Left renal cortex interstitium (tissue), 4 donors: ENCODE data around the gene HOXB1. TPM values are rescaled to one million over a fixed set of nuclear protein-coding genes. Genes with fewer than 3 reads are reported as not detected.

ENCODE experiments used
- DNase-seq, 4 donors: peaks; one replicate each; pipeline ENCODE4 v3.0.0-alpha.2; 2013; ENCODE audit warnings: low read depth in 4 of 4, low spot score in 2 of 4, missing footprints in 1 of 4
- polyA plus RNA-seq, 4 donors: library from polyadenylated mRNA; unstranded; fragments of 120-200 nt; gene quantifications; one replicate each; pipeline ENCODE4 v1.2.1, GENCODE V29; 2013; ENCODE audit not compliant: insufficient read length in 4 of 4

HOXB1 gene
- polyA plus RNA-seq, 4 donors: 0.17 to 0.58 (median 0.40) TPM

GRCh38 chr17:48555258-48556228, 24.7 kb upstream of the HOXB1 start:
- DNase-seq: peak in 2 of 4 donors; percentile 91 to 95

- DNase-seq: peak in 1 of 4 donors; percentile 8
Observed at GRCh38 chr17:48554412-48555257, 23.8 kb upstream of the HOXB1 start.

- DNase-seq: peak in 1 of 4 donors; percentile 19
Observed at GRCh38 chr17:48553826-48554225, 23.0 kb upstream of the HOXB1 start.

DNA sequence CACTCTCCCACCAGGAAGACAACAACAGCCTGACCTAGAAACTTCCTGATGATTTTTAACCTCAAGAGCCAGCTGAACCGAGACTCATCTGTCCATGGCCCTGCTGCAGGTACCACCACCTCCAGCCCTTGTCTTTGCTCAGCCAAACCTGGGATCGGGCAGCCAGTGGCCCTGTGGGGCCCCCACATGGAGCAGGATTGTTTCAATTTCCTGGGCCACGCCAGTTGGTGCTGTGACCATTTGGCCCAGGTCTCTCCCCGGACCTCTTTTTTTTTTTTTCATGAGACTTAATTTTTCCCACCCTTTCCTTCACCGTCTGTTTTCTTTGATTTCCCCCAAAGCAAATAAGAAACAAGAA, 22.4 kb upstream of the HOXB1 start:
- peak in 1 of 4 donors; percentile 35 for DNase-seq

DNA sequence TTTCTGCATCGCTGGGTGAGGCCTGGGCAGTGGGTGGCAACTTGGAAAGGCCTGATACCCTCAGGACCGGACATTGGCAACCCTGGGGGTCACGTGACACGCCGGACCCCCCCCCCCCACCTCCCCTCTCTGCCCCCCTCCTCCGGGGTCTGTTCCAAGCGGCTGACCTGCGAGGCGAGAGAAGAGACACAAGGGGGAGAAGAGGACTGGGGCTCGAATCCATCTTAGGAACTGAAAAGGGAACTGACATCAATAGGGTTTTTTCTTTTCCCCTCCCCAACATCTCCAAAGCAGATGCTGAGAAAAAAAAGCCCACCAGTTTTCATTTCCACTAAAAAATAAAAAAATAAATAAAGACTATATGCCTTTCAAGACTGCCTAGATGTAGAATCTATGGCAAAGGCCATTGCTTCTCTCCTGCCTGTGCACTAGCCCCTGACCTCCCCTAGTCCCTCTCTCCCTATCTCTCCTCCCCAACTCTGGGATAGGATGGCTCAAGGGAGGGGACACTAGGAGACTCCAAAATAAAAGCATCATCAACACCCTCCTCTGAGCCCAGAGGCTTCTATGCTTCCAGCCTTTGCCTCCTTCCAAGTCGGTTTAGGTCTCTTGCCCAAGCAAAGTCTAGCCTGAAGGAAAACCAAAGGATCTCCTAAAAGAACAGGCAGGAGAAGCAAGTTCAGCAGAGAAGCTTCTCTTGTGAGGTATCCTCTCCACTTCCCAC, 21.8 kb upstream of the HOXB1 start:
- peak in 1 of 4 donors; percentile 45 for DNase-seq

DNA sequence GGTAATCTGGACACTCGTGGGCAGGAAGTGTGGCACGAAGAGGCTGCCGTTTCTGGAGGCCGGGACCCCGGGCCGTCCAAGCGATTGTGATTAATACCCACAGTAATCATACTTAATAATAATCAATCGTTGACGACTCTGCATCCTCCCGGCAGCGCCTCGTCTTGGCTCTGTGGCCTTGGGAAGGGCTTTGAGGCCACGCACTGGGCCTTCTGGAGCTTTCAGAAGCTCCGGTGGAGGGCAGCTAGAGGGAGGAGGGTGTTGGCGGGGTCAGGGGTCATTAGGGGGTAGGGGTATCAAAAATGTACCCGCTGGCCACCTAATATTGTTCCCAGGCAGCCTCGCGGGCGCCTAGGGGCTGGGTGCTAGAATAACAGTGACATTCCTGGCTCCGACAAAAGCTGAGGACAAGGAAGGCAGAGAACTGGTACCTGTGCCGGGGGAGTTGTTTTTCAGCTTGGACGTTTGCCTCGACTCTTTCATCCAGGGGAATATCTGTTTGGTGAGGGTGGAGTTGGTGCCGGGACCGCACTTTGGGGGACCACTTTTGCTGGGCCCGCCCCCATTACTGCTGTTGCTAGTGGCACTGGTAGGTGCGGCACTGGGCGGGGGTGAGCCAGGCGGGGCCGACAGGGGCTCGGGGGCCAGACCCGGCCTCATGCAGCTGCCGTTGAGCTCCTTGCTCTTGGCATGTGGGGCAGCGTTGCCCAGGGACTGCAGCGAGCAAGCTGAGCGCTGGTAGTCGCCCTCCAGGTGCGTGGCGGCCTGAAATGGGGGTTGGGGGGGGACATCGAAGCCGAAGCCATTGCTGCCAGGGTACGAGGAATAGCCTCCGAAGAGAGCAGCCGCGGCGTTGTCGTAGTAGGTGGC, 21.0 kb upstream of the HOXB1 start:
- peak in 1 of 4 donors; percentile 26 for DNase-seq

- DNase-seq: no peak
Observed at GRCh38 chr17:48551214-48551555, 20.4 kb upstream of the HOXB1 start.

DNA sequence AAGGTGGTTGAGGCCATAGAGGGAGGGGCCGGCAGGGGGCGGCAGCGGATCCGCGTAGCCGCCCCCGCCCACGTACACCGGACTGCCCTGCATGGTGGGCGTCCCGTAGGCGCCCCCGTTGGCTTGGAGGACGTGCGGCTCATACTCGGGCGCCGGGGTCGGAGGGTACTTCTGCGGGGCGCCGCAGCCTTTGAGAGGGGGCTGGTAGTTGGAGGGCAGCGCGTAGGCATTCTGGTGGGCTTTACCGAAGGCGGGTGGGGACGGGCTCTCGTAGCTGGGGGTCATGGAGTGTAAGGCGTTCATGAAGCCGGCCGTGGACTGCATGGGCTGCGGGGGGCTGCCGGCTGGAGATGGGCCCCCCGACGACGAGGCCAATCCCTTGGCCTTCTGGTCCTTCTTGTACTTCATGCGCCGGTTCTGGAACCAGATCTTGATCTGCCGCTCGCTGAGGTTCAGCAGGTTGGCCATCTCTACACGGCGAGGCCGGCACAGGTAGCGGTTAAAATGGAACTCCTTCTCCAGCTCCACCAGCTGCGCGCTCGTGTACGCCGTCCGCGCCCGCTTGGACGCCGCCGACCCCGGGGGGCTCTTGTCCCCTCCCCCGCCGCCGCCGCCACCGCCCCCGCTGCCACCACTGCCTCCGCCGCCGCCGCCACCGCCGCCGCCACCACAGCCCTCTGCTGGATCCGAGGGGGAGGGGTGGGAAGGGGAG, 19.8 kb upstream of the HOXB1 start:
- no peak for DNase-seq

- DNase-seq: no peak
Observed at GRCh38 chr17:48549914-48550501, 19.2 kb upstream of the HOXB1 start.

DNA sequence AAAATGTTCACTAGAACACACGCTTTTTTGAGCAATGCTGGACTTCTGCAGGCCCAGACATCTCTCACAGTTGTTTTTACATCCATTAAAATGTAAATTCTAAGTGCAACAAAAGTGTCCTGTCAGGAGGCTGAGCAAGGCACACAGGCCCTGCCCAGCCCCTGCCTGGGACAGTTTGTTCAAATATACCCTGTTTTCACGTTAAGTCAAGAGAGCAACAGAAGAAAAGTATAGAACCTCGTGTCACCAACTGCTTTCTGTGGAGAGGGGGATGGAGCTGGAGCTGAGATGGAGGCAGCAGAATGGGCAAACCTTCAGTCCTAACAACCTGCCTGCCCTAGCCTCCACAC, 18.4 kb upstream of the HOXB1 start:
- DNase-seq: no peak

DNA sequence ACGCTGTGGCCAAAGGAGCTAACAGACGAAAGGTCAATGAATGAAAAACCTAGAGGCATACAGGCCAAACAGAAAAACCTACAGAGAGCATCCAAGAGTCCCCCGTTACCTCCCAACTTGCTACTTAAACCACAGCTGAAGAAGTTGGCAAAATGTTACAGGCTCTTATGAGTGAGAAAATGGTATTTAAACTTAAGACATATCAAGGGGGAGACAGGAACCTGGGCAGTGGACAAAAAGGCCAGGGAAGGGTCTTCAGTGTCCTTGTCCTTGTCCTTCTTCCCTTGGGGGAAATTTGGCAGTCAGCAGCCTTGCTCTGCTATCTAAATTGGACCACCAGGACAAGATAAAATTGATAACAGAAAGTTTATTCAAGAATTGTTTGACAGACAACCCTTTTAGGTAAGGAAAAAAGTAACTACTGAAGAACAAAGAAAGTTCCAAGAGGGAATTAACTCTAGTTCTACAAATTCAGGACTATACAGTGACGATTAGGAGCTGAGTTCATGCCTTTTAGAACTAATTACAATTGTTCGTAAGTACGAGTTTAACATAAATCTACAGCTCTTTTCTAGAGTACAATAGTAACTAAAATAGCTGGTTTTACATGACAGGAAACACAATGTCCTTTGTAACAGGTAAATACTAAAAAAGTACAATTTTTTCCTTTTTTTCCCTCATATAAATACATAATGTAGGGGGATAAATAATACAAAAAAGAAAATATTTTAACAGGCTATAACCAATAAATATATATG, 17.9 kb upstream of the HOXB1 start:
- DNase-seq: no peak

GRCh38 chr17:48547808-48548522, 17.2 kb upstream of the HOXB1 start:
- DNase-seq: no peak

- no peak for DNase-seq
Observed at GRCh38 chr17:48546924-48547807, 16.4 kb upstream of the HOXB1 start.

- DNase-seq: no peak
Observed at GRCh38 chr17:48546137-48546923, 15.5 kb upstream of the HOXB1 start.

- DNase-seq: no peak
Observed at GRCh38 chr17:48545539-48545938, 14.7 kb upstream of the HOXB1 start.

DNA sequence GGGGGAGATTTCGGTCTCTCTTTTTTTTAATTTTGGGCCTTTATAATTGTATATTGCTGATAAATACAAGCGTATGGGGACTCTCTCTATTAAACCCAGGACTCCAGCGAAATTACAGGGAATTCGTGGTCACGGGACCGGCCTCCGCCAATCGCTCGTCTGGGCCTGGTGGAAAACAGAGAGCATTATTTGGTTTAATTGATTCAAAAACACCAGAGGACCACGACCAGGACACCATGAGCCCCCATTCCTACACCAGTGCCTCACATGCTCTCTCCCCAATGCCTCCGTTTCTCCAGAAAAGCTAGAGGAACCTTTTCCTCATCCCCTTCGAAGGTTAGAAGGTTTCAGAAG, 14.2 kb upstream of the HOXB1 start, which contains the start of gene HOXB2:
Gene HOXB2, minus strand, starts transcription at position 88 of the 354 bp plus-strand sequence. CDS start 198 bp downstream, outside the sequence.
- no peak for DNase-seq
